NOMO-1 treated with dmso at 0.1 percent for 144 hours (cell line): ENCODE results near the gene PPOX.

Source experiments
- DNase-seq: peaks from one replicate; lab custom pipeline; 2025; ENCODE audit not compliant: unreplicated experiment; lab: John Stamatoyannopoulos, UW

The PPOX gene

GRCh38 chr1:161196521-161197451 is 30.6 kb downstream of the PPOX start:
- DNase-seq = no peak

- no peak for DNase-seq
Observed at GRCh38 chr1:161197560-161198193, 31.5 kb downstream of the PPOX start.

GRCh38 chr1:161198194-161198896 is 32.1 kb downstream of the PPOX start:
- DNase-seq = no peak

GRCh38 chr1:161198897-161199431 is 32.7 kb downstream of the PPOX start, which contains the start of gene ADAMTS4:
ADAMTS4 (minus strand) TSS chr1:161199054; CDS start chr1:161198627, 427 bp downstream.
- no peak for DNase-seq

- no peak for DNase-seq
Observed at GRCh38 chr1:161199506-161200139, 33.4 kb downstream of the PPOX start.

- no peak for DNase-seq
Observed at GRCh38 chr1:161200421-161200991, 34.3 kb downstream of the PPOX start.

GRCh38 chr1:161200992-161201835 is 35.0 kb downstream of the PPOX start:
- DNase-seq = no peak

GRCh38 chr1:161201836-161202712 is 35.8 kb downstream of the PPOX start, which contains the start of gene NDUFS2:
NDUFS2 (plus strand) TSS chr1:161202367; CDS start chr1:161202386, 19 bp downstream.
- DNase-seq = peak; percentile 94

GRCh38 chr1:161206411-161207140 is 40.4 kb downstream of the PPOX start:
- no peak for DNase-seq

- no peak for DNase-seq
Observed at GRCh38 chr1:161207173-161207572, 40.9 kb downstream of the PPOX start.

GRCh38 chr1:161209790-161210409 is 43.7 kb downstream of the PPOX start:
- peak; percentile 48 for DNase-seq

- DNase-seq = peak; percentile 59
Observed at GRCh38 chr1:161214369-161214768, 48.1 kb downstream of the PPOX start.

- peak; percentile 65 for DNase-seq
Observed at GRCh38 chr1:161215076-161215475, 48.9 kb downstream of the PPOX start, which contains the start of gene FCER1G. FCER1G (plus strand) TSS chr1:161215295; CDS start chr1:161215322, 27 bp downstream.

GRCh38 chr1:161216945-161217712 is 50.9 kb downstream of the PPOX start:
- DNase-seq = peak; percentile 84

GRCh38 chr1:161217831-161218230 is 51.6 kb downstream of the PPOX start:
- DNase-seq = no peak

GRCh38 chr1:161218301-161219077 is 52.3 kb downstream of the PPOX start:
- no peak for DNase-seq
